Stimulated activated CD4-positive, alpha-beta T cell treated with anti-CD3 and anti-CD28 coated beads, Interleukin-4, amount 100 ng/mL, for 24 hours (primary cell): ENCODE measurements around the gene CLEC11A.

ENCODE experiments used
- DNase-seq: peaks from one replicate; pipeline ENCODE4 v3.0.0-alpha.2; 2020

Gene CLEC11A

GRCh38 chr19:50705422-50706019, 17.6 kb upstream of the CLEC11A start:
- peak; percentile 27 for DNase-seq

- DNase-seq: no peak
Observed at GRCh38 chr19:50706387-50706786, 16.8 kb upstream of the CLEC11A start.

- no peak for DNase-seq
Observed at GRCh38 chr19:50708179-50708879, 14.8 kb upstream of the CLEC11A start.

- no peak for DNase-seq
Observed at GRCh38 chr19:50710094-50710493, 13.1 kb upstream of the CLEC11A start.

- DNase-seq: no peak
Observed at GRCh38 chr19:50710612-50711011, 12.6 kb upstream of the CLEC11A start.

GRCh38 chr19:50711196-50711595, 12.0 kb upstream of the CLEC11A start:
- DNase-seq: no peak

- no peak for DNase-seq
Observed at GRCh38 chr19:50711805-50712204, 11.4 kb upstream of the CLEC11A start.

- DNase-seq: no peak
Observed at GRCh38 chr19:50712833-50713232, 10.3 kb upstream of the CLEC11A start.

- DNase-seq: no peak
Observed at GRCh38 chr19:50713556-50714236, 9.5 kb upstream of the CLEC11A start.

- DNase-seq: no peak
Observed at GRCh38 chr19:50716178-50717025, 6.8 kb upstream of the CLEC11A start.

GRCh38 chr19:50717026-50717723, 6.0 kb upstream of the CLEC11A start:
- no peak for DNase-seq

- no peak for DNase-seq
Observed at GRCh38 chr19:50717891-50718254, 5.3 kb upstream of the CLEC11A start.

GRCh38 chr19:50718255-50719118, 4.7 kb upstream of the CLEC11A start:
- no peak for DNase-seq

GRCh38 chr19:50719119-50719435, 4.1 kb upstream of the CLEC11A start:
- DNase-seq: no peak

- no peak for DNase-seq
Observed at GRCh38 chr19:50719566-50719965, 3.6 kb upstream of the CLEC11A start, which contains the start of gene SHANK1. TSS of gene SHANK1 (minus strand) at chr19:50719802. CDS start at chr19:50716919, 2,883 bp downstream.

GRCh38 chr19:50720181-50720920, 2.8 kb upstream of the CLEC11A start:
- no peak for DNase-seq

- no peak for DNase-seq
Observed at GRCh38 chr19:50720921-50721381, 2.2 kb upstream of the CLEC11A start.

- no peak for DNase-seq
Observed at GRCh38 chr19:50721441-50722137, 1.6 kb upstream of the CLEC11A start.

- no peak for DNase-seq
Observed at GRCh38 chr19:50722201-50723013, 757 bp upstream of the CLEC11A start.
